Measurements from ENCODE around the gene GBP3.
"Not testable (repeated sequence)": the region's sequence is repeated elsewhere in the genome, so short reads cannot be mapped to it uniquely, and the experiment has no call there.

GBP3 gene

DNA sequence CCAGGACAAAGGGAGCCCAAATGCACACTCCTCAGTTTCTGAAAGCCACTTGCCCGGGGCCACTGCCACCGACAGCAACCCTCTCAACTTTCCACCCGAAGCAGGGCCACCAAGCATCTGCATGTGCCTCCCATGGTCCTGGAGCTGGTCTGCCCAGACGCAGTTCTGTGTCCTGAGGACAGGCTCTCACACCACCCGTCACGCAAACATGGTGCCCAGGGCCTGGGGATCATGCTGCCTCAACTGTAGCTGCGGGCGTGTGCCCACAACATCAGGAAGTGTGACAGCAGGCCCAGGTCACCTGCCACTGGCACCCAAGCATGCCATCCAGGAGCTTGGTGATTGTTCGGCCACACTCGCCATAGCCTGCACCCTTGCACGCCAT, 28.0 kb upstream of the GBP3 start:
- H3K4me3 ChIP-seq (ENCODE audit: low read length in 2 of 2), result no peak overlapping the region
- no peaks in the 10 kb centered on the region for H3K27me3 ChIP-seq (ENCODE audit: control insufficient read depth in 1 of 2, insufficient read depth in 2 of 2, low read length in 2 of 2)
- no peaks in the 10 kb centered on the region for H3K4me1 ChIP-seq (ENCODE audit: control insufficient read depth, insufficient read depth, low read length)
- peaks cover 32% of the 10 kb centered on the region in 2 donors for H3K36me3 ChIP-seq (ENCODE audit: control insufficient read depth in 2 of 2, insufficient read depth in 2 of 2, low read length in 2 of 2)
- no peak overlapping the region for H3K27ac ChIP-seq (ENCODE audit: low read length)
- H3K9me3 ChIP-seq (ENCODE audit: control insufficient read depth in 2 of 2, low read length in 2 of 2), result no peaks in the 10 kb centered on the region
- no peak overlapping the region for H3K9ac ChIP-seq (ENCODE audit: low read length in 2 of 2)

DNA sequence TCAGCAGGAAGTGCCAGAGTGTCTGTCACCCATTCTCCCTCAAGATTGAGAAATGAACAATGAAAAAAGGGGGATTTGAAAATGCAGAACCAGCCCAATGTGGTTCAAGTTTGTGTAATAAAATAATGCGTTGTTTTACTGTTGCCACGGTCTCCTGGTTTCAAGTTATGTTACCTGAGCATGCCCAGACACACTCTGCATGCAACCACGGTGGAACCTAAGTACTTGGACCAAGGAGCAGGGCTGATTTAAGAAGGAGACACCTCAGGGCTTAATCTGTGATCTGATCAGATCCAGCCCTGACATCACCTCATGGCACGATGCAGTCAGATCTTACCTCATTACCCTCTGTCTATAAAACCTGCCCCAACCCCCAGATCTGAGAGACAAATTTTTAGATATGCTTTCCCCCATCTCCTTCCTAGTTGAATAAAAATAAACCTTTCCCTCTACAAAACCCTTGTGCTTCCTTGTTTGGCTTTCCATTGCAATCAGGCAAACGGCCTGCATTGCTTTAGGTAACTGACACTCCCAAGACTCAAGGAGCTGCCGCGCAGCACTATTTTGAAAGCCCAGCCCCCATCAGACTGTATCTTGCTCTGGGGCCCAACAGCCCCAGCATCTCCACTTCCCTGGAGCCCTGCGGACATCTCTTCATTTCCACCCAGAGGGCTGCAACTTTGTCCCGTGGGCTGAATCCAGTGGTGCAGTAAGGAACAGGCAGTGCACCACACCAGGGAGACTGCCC, 27.4 kb upstream of the GBP3 start:
- not testable (repeated sequence) for H3K4me1 ChIP-seq (ENCODE audit: control insufficient read depth, insufficient read depth, low read length); H3K9ac ChIP-seq (ENCODE audit: low read length in 2 of 2)

DNA sequence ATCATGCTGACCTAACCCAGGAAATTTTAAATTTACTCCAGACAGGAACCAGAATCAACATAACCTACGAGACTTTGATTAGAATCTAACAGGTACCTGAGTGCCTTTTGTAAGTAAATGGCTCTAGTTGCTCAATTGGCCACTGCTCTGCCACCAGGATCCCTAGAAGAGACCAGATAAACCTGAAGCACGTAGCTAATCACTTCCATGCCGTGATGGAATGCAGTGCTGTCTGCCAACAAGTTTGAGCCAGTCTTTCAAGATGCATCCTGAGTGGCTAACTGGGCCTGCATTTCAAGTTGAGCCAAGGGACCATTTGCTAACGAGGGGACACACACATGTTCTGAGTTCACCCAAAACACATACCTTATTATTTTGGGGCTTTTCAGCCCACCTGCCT, 26.5 kb upstream of the GBP3 start:
- not testable (repeated sequence) for H3K27me3 ChIP-seq (ENCODE audit: control insufficient read depth in 1 of 2, insufficient read depth in 2 of 2, low read length in 2 of 2); H3K9me3 ChIP-seq (ENCODE audit: control insufficient read depth in 2 of 2, low read length in 2 of 2); H3K27ac ChIP-seq (ENCODE audit: low read length); H3K4me1 ChIP-seq (ENCODE audit: control insufficient read depth, insufficient read depth, low read length); H3K9ac ChIP-seq (ENCODE audit: low read length in 2 of 2); H3K4me3 ChIP-seq (ENCODE audit: low read length in 2 of 2)
- peaks cover 23 to 26% of the 10 kb centered on the region in 2 donors for H3K36me3 ChIP-seq (ENCODE audit: control insufficient read depth in 2 of 2, insufficient read depth in 2 of 2, low read length in 2 of 2)

More for the DNA sequence above, 27.4 kb upstream of the GBP3 start:
- H3K9me3 ChIP-seq (ENCODE audit: control insufficient read depth in 2 of 2, low read length in 2 of 2); H3K4me3 ChIP-seq (ENCODE audit: low read length in 2 of 2); H3K27ac ChIP-seq (ENCODE audit: low read length); H3K27me3 ChIP-seq (ENCODE audit: control insufficient read depth in 1 of 2, insufficient read depth in 2 of 2, low read length in 2 of 2): not testable (repeated sequence)
- peaks cover 29 to 31% of the 10 kb centered on the region in 2 donors for H3K36me3 ChIP-seq (ENCODE audit: control insufficient read depth in 2 of 2, insufficient read depth in 2 of 2, low read length in 2 of 2)

DNA sequence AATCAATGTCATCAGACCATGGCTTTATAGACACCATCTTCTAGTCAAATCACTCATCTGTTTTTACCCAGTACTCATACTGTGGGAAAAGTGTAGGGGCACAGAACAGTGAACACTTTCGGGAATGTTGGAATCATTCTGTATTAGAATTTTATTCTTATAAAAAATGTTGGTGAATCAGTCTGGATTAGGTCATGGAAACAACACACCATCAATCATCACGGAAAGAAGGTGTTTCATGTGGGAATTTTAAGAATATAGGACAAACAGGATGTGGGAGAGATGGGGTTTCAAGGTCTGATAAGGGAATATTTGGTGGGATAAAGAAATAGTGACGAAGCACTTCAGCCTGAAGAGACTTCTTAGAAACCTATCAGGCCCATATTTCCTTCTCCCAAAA, 25.1 kb upstream of the GBP3 start:
- no peaks in the 10 kb centered on the region for H3K27me3 ChIP-seq (ENCODE audit: control insufficient read depth in 1 of 2, insufficient read depth in 2 of 2, low read length in 2 of 2)
- no peak overlapping the region for H3K4me3 ChIP-seq (ENCODE audit: low read length in 2 of 2)
- no peak overlapping the region for H3K27ac ChIP-seq (ENCODE audit: low read length)
- H3K9me3 ChIP-seq (ENCODE audit: control insufficient read depth in 2 of 2, low read length in 2 of 2), result peaks cover 0 to 3% of the 10 kb centered on the region in 2 donors
- H3K9ac ChIP-seq (ENCODE audit: low read length in 2 of 2), result no peak overlapping the region
- H3K4me1 ChIP-seq (ENCODE audit: control insufficient read depth, insufficient read depth, low read length), result no peaks in the 10 kb centered on the region
- peaks cover 14% of the 10 kb centered on the region in 2 donors for H3K36me3 ChIP-seq (ENCODE audit: control insufficient read depth in 2 of 2, insufficient read depth in 2 of 2, low read length in 2 of 2)

DNA sequence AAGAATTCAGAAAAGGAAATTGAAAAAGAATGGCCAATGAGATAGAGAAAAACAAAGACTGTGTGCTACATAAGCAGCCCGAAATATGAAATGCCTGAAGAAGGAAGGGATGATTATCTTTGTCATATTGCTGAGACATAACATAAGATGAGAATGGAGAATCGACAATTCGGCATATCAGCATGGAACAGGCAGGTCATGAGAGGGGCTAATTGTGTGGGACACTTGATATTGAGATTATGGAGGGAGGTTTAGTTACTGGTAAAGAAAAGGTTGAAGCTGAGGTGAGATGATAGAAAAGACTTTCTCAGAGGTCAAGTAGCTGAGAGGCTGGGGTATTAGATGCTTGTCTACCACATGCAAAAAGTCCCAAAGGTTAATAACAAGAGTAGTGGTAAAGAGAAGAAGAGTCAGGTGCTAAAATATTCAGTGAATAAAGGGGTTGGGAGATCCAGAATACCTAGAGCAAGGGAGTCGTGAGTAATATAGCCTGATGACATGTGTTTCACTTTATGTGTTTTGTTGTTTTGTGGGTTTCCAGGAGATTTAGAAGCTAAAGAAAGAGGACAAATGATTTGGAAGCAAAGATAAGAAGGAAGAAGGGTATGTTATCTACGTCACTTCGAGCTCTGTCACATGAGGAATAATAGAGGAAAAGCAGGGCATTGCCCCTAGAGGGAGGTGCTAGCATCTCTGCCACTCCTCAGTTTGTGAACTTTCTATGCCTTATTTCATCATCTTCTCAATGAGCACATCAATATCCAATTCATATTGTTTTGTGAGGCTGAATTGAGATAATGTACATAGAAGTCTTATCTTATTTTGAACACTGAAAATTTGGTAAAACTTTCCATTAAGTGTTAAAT, 23.9 kb upstream of the GBP3 start:
- not testable (repeated sequence) for H3K27ac ChIP-seq (ENCODE audit: low read length); H3K36me3 ChIP-seq (ENCODE audit: control insufficient read depth in 2 of 2, insufficient read depth in 2 of 2, low read length in 2 of 2); H3K4me1 ChIP-seq (ENCODE audit: control insufficient read depth, insufficient read depth, low read length); H3K27me3 ChIP-seq (ENCODE audit: control insufficient read depth in 1 of 2, insufficient read depth in 2 of 2, low read length in 2 of 2); H3K4me3 ChIP-seq (ENCODE audit: low read length in 2 of 2); H3K9ac ChIP-seq (ENCODE audit: low read length in 2 of 2); H3K9me3 ChIP-seq (ENCODE audit: control insufficient read depth in 2 of 2, low read length in 2 of 2)

DNA sequence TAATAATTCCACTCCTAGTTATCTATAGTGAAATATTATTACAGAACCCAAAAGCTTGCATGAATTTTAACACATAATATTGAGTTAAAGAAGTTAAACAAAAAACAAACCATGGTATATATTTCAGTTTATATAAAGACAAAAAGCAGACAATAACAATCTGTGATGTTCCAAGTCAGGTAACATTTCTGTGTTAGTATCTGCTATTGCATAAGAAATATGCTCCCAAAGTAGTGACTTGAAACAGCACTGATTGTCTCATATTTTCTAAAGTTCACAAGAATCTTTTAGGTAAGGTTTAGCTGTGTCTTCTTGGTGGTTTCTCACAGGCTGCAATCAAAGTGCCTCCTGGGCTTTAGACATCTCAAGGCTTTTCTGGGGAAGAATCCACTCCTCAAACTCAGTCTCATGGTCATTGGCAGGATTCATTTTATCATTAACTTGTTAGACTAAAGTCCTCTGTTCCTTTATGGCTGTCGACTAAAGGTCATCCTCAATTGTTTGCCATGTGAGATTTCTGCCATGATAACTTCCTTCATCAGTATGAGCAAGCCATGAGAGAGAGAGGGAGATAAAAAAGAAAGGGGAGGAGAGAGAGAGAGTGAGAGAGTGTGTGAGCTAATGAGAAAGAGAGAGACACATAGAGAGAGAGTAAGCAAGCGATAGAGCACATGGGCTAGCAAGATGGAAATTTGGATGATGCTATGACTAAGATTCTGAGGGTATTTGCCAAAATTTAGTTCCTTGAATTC, 22.5 kb upstream of the GBP3 start:
- peaks cover 0 to 3% of the 10 kb centered on the region in 2 donors for H3K9me3 ChIP-seq (ENCODE audit: control insufficient read depth in 2 of 2, low read length in 2 of 2)

DNA sequence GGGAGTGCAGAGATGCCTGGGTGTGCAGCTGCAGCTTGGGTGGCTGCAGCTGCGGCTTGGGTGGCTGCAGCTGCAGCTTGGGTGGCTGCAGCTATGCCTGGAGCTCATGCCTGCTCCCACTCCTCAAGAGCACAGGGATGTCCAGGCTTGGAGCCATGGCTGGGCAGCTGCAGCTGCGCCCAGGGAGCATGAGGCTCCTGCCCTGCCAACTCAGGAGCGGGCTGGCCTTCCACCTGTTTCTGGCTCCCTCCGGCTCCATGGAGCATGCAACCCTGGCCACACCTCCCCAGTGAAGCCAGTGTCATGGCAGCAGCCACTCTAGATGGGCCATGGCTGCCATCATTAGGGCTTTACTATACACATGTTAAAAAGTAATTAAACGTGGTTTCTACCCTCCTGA, 21.3 kb upstream of the GBP3 start:
- Histone ChIP-seq H3K27ac (ENCODE audit: low read length) (no peak overlapping the region), H3K9ac (ENCODE audit: low read length in 2 of 2) (no peak overlapping the region), H3K4me1 (ENCODE audit: control insufficient read depth, insufficient read depth, low read length) (no peaks in the 10 kb centered on the region), H3K36me3 (ENCODE audit: control insufficient read depth in 2 of 2, insufficient read depth in 2 of 2, low read length in 2 of 2) (peaks cover 2% of the 10 kb centered on the region in 2 donors), H3K4me3 (ENCODE audit: low read length in 2 of 2) (no peak overlapping the region), H3K9me3 (ENCODE audit: control insufficient read depth in 2 of 2, low read length in 2 of 2) (peaks cover 0 to 3% of the 10 kb centered on the region in 2 donors), H3K27me3 (ENCODE audit: control insufficient read depth in 1 of 2, insufficient read depth in 2 of 2, low read length in 2 of 2) (no peaks in the 10 kb centered on the region)

More for the DNA sequence above, 22.5 kb upstream of the GBP3 start:
- Histone ChIP-seq H3K4me3 (ENCODE audit: low read length in 2 of 2) (no peak overlapping the region), H3K27me3 (ENCODE audit: control insufficient read depth in 1 of 2, insufficient read depth in 2 of 2, low read length in 2 of 2) (no peaks in the 10 kb centered on the region), H3K27ac (ENCODE audit: low read length) (no peak overlapping the region), H3K9ac (ENCODE audit: low read length in 2 of 2) (no peak overlapping the region), H3K4me1 (ENCODE audit: control insufficient read depth, insufficient read depth, low read length) (no peaks in the 10 kb centered on the region), H3K36me3 (ENCODE audit: control insufficient read depth in 2 of 2, insufficient read depth in 2 of 2, low read length in 2 of 2) (peaks cover 2% of the 10 kb centered on the region in 2 donors)

DNA sequence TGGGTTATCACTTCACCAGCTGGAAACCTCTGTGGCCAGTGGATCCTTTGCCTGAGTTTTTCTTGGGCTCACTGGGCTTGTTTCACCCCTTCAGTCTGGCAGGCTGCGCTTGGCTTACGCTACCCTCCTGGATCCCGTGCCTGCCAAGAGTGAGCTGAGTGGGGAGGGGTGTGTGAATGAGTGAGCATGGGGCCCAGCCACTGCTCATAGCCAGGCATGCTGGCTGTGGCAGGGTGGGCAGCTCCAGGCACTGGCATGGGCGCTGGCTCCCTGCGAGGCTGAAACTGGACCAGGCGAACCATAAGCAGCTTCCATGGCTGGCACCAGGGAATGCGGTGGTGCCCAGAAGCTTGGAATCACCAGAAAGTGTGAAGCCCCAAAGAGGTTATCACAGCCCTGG, 19.8 kb upstream of the GBP3 start:
- no peaks in the 10 kb centered on the region for H3K36me3 ChIP-seq (ENCODE audit: control insufficient read depth in 2 of 2, insufficient read depth in 2 of 2, low read length in 2 of 2)
- peaks cover 0 to 3% of the 10 kb centered on the region in 2 donors for H3K9me3 ChIP-seq (ENCODE audit: control insufficient read depth in 2 of 2, low read length in 2 of 2)
- no peak overlapping the region for H3K27ac ChIP-seq (ENCODE audit: low read length)
- no peaks in the 10 kb centered on the region for H3K27me3 ChIP-seq (ENCODE audit: control insufficient read depth in 1 of 2, insufficient read depth in 2 of 2, low read length in 2 of 2)
- no peak overlapping the region for H3K4me3 ChIP-seq (ENCODE audit: low read length in 2 of 2)
- H3K4me1 ChIP-seq (ENCODE audit: control insufficient read depth, insufficient read depth, low read length), result no peaks in the 10 kb centered on the region
- H3K9ac ChIP-seq (ENCODE audit: low read length in 2 of 2), result no peak overlapping the region

DNA sequence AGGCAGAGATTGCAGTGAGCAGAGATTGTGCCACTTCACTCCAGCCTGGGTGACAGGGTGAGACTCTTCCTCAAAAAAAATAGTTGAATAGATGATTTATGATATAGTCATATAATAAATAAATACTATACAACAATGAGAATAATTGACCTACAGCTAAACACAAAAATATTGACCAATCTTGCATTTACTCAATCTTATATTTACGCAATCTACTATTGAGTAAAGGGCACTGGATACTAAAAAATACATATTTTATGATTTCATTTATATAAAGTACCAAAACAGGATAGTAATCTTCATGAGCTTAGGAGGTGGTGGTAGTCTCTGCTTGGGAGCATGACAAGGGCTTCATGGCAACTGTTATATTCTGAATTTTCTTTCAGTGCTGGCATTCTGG, 19.1 kb upstream of the GBP3 start:
- Histone ChIP-seq H3K9ac (ENCODE audit: low read length in 2 of 2) (no peak overlapping the region), H3K27me3 (ENCODE audit: control insufficient read depth in 1 of 2, insufficient read depth in 2 of 2, low read length in 2 of 2) (no peaks in the 10 kb centered on the region), H3K9me3 (ENCODE audit: control insufficient read depth in 2 of 2, low read length in 2 of 2) (peaks cover 0 to 3% of the 10 kb centered on the region in 2 donors), H3K27ac (ENCODE audit: low read length) (no peak overlapping the region), H3K36me3 (ENCODE audit: control insufficient read depth in 2 of 2, insufficient read depth in 2 of 2, low read length in 2 of 2) (no peaks in the 10 kb centered on the region), H3K4me1 (ENCODE audit: control insufficient read depth, insufficient read depth, low read length) (no peaks in the 10 kb centered on the region), H3K4me3 (ENCODE audit: low read length in 2 of 2) (no peak overlapping the region)

DNA sequence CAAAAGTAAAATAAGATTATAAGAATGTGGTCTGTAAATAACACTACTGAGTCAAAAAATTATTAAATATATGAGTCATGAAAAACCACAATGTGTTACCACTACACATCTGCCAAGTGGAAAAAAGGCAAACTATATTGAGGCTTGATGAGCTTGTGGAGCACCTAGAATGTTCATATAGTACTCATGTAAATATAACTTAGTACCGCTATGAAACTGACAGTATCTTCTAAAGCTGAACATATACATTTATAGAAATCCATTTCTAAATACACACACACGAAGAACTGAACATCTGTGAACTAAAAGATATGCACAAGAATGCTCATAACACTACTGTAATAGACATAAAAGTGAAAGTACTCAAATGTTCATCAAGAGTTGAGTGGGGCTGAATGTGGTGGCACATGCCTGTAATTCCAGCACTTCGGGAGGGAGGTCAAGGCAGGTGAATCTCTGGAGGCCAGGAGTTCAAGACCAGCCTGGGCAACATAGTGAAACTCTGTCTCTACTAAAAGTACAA, 18.5 kb upstream of the GBP3 start:
- Histone ChIP-seq H3K36me3 (ENCODE audit: control insufficient read depth in 2 of 2, insufficient read depth in 2 of 2, low read length in 2 of 2) (no peaks in the 10 kb centered on the region), H3K27ac (ENCODE audit: low read length) (no peak overlapping the region), H3K9ac (ENCODE audit: low read length in 2 of 2) (no peak overlapping the region), H3K27me3 (ENCODE audit: control insufficient read depth in 1 of 2, insufficient read depth in 2 of 2, low read length in 2 of 2) (no peaks in the 10 kb centered on the region), H3K4me3 (ENCODE audit: low read length in 2 of 2) (no peak overlapping the region), H3K4me1 (ENCODE audit: control insufficient read depth, insufficient read depth, low read length) (no peaks in the 10 kb centered on the region), H3K9me3 (ENCODE audit: control insufficient read depth in 2 of 2, low read length in 2 of 2) (peaks cover 0 to 3% of the 10 kb centered on the region in 2 donors)
